T-helper 2 cell treated with Interferon-gamma antibody and Interleukin-4, amounts not matched to agents 100 ng/mL and 5 ng/mL, for 36 hours (primary cell): Measurements from ENCODE around the gene OR10AD1. TPM values are rescaled to one million over a fixed set of nuclear protein-coding genes. Genes with fewer than 3 reads are reported as not detected.

ENCODE experiments used
- intact Hi-C: fragments of 100-400 bp; cut with micrococcal nuclease; formaldehyde crosslinking; loops from one replicate; pipeline ENCODE4 v1.15.1; 2023
- total RNA-seq: library from RNA; stranded (reverse); gene quantifications from 2 replicates; pipeline ENCODE4 v1.2.3, GENCODE V29; 2022

Gene OR10AD1
- total RNA-seq, 1 donor from 2014 or later = not detected

GRCh38 chr12:48193623-48194022 is 9.5 kb downstream of the OR10AD1 start:
- intact Hi-C loops = loop anchor here (10.0 kb wide), 1 partner anchor 979 kb away; no protein-coding TSS in a partner anchor

GRCh38 chr12:48192861-48193260 is 10.2 kb downstream of the OR10AD1 start:
- intact Hi-C loops = loop anchor here (10.0 kb wide), 1 partner anchor 978 kb away; no protein-coding TSS in a partner anchor

DNA sequence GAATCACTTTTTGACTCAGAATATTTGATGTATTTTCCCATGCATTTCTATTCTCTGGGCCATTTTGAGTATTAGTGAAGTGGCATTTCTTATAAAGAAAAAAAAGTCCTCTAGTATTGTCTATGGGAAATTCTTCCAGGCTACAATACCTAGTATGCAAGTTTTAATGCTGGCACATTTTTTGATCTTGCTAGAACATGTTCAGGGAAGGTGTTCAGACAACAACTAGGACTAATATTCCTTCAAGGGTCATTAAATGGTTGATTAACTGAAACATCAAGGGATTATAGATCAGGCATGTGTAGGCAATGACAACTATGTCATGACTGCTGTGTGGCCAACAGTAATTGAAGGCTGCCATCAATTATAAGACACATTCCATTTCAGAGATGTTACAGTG is 12.0 kb downstream of the OR10AD1 start:
- intact Hi-C loops = loop anchor here (10.0 kb wide), 1 partner anchor 976 kb away; no protein-coding TSS in a partner anchor

DNA sequence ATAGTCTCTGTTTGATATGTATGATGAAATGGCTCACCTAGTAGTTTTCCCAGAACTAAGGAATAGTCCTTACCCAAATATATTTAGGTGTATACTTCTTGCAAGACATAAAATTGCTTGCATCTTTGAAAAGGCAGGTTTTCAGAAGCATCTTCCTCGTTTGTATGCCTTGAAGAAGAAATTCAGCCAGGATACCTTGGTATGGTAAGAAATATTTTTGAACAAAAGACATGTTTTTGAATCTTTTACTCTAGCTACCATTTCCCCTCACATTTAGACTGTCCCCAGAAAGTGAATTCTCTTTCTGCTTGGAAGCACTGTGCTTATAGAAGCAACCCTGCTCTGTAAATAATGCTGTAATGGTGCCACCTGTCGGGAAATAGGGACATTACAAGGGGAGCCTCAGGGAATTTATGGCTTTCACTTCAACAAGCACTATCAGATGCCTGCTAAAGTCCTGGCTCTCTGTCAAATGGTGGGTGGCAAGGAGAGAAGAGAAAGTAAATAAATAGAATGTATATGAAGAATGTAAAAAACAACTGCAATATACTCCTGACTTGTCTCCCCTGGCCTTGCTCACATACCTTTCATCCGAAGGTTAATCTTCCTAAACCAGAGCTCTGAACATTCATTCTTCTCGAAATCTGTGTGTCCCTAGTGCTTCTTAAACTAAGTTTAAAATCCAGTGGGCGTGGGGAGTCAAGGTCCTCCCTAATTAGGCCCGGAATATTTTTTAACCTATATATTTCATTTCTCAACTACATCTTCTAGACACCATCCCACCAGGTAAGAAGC is 13.6 kb downstream of the OR10AD1 start:
- intact Hi-C loops = loop anchor here (5.0 to 10.0 kb wide), 3 partner anchors 227 to 975 kb away; partner anchors contain the start of genes RPAP3 and TMEM106C

GRCh38 chr12:48187916-48188695 is 15.0 kb downstream of the OR10AD1 start:
- intact Hi-C loops = loop anchor here (5.0 to 10.0 kb wide), 2 partner anchors 226 to 483 kb away; partner anchors contain the start of genes RPAP3 and TMEM106C

- intact Hi-C loops = loop anchor here (5.0 to 10.0 kb wide), 2 partner anchors 223 to 481 kb away; partner anchors contain the start of genes RPAP3 and TMEM106C
Observed at GRCh38 chr12:48185181-48185919, 17.7 kb downstream of the OR10AD1 start.

DNA sequence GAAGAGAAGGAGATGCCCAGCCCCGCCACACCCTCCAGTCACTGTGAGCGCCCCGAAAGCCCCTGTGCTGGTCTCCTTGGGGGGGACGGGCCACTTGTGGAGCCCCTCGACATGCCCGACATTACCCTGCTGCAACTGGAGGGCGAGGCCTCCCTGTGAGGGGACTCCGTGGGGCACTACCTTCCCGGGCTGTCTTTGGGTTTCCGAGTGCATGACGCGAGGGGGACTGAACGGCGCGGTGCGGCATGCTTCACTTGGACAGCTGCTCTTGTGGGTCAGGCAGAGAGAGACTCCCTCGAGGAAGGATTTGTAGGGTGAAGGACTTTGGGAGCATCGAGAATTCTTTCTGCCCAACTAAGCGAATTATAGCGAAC is 18.6 kb downstream of the OR10AD1 start:
- intact Hi-C loops = loop anchor here (5.0 to 10.0 kb wide), 2 partner anchors 77 to 480 kb away; partner anchors contain the start of genes RPAP3 and SENP1

- intact Hi-C loops = loop anchor here (1.0 to 10.0 kb wide), 3 partner anchors 13 to 479 kb away; partner anchors contain the start of genes RPAP3 and SENP1
Observed at GRCh38 chr12:48183876-48184548, 19.1 kb downstream of the OR10AD1 start.

- intact Hi-C loops = loop anchor here (1.0 to 10.0 kb wide), 3 partner anchors 14 to 478 kb away; partner anchors contain the start of genes RPAP3 and SENP1
Observed at GRCh38 chr12:48183091-48183875, 19.8 kb downstream of the OR10AD1 start, which contains the start of gene CCDC184. Gene CCDC184 (plus strand): TSS chr12:48183644. CDS start chr12:48184123, 479 bp downstream.

DNA sequence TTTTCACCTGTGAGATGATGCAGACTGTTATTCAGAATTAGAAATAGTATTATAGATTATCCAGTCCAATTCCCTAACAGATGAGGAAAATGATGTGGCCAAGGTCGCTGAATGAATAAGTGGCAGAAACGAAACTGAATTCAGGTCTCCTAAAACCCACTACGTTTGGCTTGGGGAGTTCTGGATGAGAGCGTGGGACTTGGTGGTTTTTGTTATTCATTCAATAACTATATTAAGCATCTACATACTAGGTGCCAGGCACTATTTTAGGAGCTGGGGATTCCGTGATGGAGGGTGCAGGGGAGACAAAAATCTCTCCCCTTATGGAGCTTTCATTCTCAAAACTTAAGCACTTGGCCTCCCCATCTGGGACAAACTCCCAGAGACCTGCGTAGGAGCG is 20.5 kb downstream of the OR10AD1 start:
- intact Hi-C loops = loop anchor here (1.0 to 10.0 kb wide), 3 partner anchors 15 to 478 kb away; partner anchors contain the start of genes RPAP3 and SENP1

DNA sequence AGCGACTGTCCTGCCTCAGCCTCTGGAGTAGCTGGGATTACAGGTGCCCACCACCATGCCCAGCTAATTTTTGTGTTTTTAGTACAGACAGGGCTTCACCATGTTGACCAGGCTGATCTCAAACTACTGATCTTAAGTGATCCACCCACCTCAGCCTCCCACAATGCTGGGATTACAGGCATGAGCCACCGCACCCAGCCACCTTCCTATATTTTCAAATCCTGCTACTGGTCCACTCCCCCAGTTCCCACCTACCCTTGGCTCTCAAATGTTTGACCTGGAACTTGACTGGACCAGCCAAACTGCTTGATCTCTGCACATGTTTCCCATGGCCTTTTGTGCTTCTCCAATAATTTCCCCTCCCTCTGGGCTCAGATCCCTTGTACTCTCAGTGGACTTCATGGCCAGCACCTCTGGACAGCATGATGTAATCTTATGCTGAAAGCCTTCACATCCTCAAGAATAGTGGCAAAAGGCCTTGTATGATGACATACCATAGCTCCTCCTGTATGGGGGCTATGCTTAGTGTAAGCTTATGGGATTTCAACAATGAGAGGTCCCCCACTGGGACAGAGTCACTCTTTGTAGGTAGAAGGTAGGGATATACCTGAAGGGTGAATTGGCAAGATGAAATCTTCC is 22.1 kb downstream of the OR10AD1 start:
- intact Hi-C loops = loop anchor here (5.0 to 10.0 kb wide), 2 partner anchors 74 to 476 kb away; partner anchors contain the start of genes RPAP3 and SENP1

DNA sequence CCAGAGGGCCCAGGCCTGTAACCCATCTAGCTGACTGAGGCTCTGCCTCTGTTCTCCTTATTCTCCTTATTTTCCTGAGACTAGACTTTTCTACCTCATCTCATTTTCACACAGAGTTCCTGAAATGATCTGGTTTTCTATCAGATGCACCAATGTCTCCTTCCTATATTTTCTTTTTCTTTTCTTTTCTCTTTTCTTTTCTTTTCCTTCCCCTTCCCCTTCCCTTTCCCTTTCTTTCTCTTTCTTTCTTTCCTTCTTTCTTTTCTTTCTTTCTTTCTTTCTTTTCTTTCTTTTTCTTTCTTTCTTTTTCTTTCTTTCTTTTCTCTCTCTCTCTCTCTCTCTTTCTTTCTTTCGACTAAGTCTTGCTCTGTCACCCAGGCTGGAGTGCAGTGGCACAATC is 22.7 kb downstream of the OR10AD1 start:
- intact Hi-C loops = loop anchor here (5.0 to 10.0 kb wide), 2 partner anchors 73 to 476 kb away; partner anchors contain the start of genes RPAP3 and SENP1

GRCh38 chr12:48179466-48179865 is 23.6 kb downstream of the OR10AD1 start:
- intact Hi-C loops = no loop called here

DNA sequence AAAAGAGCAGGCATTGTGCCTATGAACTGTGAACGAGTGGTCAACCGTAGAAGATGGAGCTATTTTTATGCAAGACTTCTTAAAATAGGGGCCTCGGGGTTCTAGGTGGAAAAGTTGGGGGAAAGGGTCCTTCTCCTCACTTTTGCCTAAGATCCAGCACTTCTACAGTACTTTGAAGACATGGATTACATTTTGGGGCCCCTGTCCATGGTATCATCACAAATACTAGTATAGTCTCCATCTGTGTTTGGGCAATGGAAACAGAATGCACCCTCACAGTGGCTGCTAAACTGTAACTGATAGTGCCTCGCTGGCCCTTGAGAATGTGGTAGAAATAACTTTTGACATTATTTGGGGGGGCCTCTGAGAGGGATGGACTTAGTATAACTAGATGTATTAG is 25.1 kb downstream of the OR10AD1 start:
- intact Hi-C loops = no loop called here

DNA sequence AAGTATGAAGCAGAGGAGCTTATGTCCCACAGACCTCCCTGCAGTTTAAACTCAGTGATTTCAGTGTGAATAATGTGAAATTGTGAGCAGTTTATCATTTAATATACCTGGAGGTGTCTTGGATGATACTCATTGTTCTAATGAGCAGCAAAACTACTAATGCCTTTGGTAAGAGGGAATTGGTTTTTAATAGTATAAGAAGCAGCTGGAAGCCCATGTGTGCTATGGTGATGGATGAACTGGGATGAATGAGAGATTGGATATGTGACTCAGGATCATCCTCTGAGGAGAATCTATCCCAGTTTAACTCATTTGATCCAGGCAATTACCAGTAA is 26.7 kb downstream of the OR10AD1 start:
- intact Hi-C loops = no loop called here

- intact Hi-C loops = no loop called here
Observed at GRCh38 chr12:48175613-48176416, 27.3 kb downstream of the OR10AD1 start.

DNA sequence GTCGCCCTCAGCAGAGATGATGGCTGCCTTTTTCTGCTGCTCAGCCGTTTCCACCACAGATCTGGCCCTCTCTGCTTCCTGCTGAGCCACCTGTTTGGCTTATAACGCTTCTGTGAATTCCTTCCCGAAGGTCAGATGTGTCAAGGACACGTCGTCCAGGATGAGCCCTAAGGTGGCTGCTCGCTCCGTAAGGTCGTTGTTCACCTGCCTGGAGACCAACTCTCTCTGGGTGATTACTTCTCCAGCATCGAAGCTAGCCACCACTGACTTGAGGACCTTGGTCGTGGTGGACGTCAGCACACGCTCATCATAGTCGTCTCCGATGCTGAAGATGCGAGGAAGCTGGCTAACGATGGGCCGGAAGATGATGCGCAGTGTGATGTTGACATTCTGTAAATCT is 34.1 kb downstream of the OR10AD1 start:
- intact Hi-C loops = no loop called here
